Brain pericyte (primary cell): ENCODE results near the gene FCER2.

Experiments
- DNase-seq: peaks from one replicate; pipeline ENCODE4 v3.0.0-alpha.2; 2012; ENCODE audit warnings: low read depth, low spot score

Gene FCER2

DNA sequence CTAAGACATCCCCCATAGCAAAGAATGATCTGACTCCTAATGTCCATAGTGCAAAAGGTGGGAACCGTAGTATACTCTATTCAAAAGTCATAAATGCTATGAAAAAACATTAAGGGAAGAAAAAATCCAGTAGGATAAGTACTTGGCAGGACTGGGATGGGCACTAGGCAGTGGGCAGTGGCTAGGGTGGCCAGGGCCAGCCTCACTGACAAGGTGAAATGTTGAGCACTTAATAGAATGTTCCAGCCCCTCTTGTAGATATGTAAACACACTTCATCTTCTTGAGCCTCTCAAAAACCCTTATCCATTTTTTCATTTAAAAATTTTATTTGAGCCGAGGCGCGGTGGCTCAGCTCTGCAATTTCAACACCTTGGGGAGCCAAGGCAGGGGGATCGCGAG, 31.4 kb upstream of the FCER2 start:
- DNase-seq = no peak

DNA sequence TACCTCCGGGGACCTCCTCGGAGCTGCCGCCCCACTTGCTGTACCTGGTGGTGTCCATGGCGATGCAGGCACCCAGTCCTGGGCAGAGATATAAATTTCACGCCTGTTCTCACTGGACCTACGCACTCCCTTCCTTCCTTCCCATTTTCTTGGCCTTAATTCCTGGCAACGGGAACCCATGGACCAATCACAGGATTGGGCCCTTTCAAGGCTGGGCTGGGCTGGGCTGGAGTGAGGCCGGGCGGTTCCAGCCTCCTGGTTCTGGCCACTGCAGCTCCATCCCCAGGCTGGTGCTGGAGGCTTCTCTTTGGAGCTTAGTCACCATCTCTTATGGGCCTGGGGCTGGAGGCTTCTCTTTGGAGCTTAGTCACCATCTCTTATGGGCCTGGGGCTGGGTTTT, 30.1 kb upstream of the FCER2 start, which contains the start of gene CLEC4G:
Gene CLEC4G, minus strand, starts transcription at position 66 of the 400 bp plus-strand sequence. Its CDS starts 8 bp downstream, at position 58.
- DNase-seq = no peak

DNA sequence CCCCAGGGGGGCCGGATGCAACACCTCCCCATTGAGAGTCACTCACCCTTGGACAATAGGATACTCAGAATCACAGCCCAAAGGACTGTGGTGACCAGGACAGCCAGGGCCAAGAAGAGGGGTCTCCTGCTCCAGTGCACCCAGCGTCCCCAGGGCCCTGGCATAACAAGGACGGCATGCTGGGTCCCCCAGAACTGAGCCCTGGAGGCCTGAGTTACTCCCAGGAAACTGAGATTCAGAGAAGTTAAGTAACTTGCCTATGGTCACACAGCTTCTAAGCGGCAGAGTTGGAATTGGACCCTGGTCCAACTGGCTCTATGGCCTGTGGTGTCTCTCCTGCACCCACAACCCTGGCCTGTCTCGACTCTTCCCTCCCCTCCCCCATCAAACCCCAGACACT, 29.7 kb upstream of the FCER2 start:
- DNase-seq = no peak

- DNase-seq = no peak
These were observed 29.3 kb upstream of the FCER2 start for GRCh38 chr19:7731218-7731595.

- DNase-seq = no peak
These were observed 28.6 kb upstream of the FCER2 start for GRCh38 chr19:7730286-7731217.

DNA sequence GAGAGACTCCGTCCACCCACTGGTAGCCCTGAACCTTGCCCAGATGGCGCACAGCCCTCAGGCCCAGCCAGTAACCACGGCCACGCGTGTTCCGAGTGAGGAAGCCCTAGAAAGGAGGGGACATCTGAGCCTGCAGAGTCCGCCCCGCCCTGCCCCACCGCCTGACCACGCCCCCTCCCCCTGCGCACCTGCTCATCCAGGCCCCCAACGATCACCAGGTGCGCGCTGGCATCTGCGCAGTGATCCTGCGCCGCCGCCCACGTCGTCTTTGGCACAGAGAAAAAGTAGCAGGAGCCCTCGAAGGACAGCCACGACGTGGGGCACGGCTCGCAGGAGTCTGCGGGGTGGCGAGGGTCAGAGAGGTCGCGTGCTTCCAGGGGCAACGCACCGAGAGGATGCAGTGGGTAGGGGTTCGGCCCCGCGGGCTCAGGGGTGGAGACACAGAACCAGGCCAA, 27.9 kb upstream of the FCER2 start:
- no peak for DNase-seq

DNA sequence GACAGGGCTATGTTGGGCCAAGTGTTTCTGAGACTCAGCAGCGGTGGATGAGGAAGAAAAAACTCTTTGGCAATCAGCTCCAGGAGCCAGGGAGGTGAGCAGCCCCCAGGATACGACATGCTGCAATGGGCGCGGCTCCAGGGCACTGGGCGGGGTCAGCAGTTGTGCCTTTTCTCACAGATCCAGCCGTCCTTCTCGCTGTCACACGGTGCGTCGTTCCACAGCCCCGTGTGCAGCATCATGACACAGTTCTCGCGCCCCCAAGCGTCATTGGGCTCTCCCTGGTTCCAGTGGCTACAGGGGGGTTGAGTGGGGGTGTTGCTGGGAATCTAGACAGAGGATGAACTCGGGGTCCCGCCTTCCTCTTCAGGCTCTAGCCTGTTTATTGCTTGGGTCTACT, 27.3 kb upstream of the FCER2 start:
- DNase-seq = no peak

- DNase-seq = no peak
These were observed 23.9 kb upstream of the FCER2 start for GRCh38 chr19:7725791-7726190.

- DNase-seq = no peak
These were observed 20.3 kb upstream of the FCER2 start for GRCh38 chr19:7722231-7722651.

GRCh38 chr19:7720351-7720750, 18.4 kb upstream of the FCER2 start:
- DNase-seq = no peak

GRCh38 chr19:7718668-7719067, 16.7 kb upstream of the FCER2 start:
- DNase-seq = no peak

DNA sequence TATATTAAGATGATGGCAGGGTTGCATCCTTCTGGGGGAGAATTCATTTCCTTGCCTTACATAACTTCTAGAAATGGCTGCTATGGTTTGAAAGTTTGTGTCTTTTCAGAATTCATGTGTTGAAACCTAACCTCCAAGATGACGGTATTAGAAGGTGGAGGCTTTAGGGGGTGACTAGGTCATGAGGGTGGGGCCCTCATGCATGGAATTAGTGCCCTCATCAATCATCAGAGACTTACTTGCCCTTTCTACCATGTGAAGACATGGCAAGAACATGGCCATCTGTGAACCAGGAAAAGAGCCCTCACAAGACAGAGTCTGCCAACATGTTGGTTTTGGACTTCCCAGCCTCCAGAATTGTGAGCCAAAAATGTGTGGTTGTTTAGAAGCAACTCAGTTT, 14.8 kb upstream of the FCER2 start:
- DNase-seq = no peak

GRCh38 chr19:7715671-7716070, 13.7 kb upstream of the FCER2 start:
- DNase-seq = no peak

GRCh38 chr19:7710616-7711015, 8.7 kb upstream of the FCER2 start:
- DNase-seq = no peak

DNA sequence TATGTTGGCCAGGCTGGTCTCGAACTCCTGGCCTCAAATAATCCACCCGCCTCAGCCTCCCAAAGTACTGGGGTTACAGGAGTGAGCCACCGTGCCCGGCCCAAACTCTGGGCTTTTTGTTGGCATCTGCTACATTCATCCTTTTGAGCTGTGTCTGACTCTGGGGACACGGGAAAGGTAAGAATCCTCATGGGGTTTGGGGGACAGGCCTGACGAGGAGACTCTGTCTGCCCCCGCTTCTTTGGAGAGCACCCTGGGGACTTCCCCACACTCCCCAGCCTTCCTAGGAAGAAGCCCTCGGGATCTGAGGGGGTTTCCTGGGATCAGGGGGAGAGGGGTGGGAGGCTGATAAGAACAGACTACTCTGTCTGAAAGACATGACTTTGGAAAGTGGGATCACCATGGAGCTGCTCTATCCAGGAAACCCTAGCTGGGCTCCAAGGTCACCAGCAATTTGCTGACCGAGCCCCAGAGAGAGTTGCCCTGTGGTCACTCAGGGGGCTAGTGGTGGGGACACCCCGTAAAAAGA, 8.1 kb upstream of the FCER2 start:
- DNase-seq = no peak

DNA sequence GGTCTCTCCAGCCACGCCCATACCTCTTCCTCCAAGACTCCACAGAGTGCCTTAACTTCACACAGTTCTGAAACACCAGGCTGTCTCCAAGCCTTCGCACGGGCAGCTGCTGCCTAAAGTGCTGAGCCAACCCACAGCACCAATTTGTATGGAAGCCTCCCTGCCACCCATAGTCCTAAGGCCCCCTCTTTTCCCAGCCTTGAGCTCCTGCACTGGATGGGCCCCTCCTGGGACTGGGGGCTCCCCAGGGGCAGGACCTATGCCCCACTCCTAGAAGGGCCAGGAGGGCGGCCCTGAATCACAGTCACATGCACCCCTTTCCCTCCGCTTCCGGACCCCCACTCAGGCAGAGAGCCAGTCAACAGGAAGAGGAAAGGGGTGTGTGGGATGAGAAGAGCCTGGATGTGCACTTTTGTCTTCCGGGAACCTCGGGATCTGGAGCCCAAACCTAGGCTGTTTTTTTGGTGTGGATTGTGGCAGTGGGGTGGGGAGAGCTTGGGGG, 5.1 kb upstream of the FCER2 start:
- DNase-seq = no peak

- DNase-seq = no peak
These were observed 4.4 kb upstream of the FCER2 start for GRCh38 chr19:7706188-7706954.

- no peak for DNase-seq
These were observed 3.7 kb upstream of the FCER2 start for GRCh38 chr19:7705387-7706187.

GRCh38 chr19:7704280-7705060, 2.5 kb upstream of the FCER2 start:
- no peak for DNase-seq

DNA sequence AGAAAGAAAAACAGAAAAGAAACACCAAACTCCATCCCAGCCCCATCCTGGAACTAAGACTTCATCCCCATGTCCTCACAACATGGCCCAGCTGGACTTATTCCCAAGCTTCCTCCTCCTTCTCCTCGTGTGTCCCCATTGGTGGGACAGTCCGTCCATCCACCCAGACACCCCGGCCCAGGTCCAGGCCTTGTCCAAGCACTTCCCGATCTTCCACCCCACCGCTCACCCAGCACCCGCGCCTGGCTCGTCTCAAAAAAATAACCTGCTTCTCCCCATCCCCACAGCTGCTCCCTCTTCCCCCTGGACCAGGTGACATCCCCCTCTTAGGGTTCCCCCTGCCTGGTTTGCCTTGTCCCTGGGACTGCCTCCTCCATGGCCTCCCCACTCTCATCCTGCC, 1.4 kb upstream of the FCER2 start:
- DNase-seq = no peak
